IMR-90 (cell line): Measurements from ENCODE around the gene VSNL1. TPM values are rescaled to one million over a fixed set of nuclear protein-coding genes. Genes with fewer than 3 reads are reported as not detected.

Experiments
- ATAC-seq: fragments of 200-7000 bp; cut with Tn5 transposase; 2 replicates; pipeline ENCODE4 v1.9.1; 2020; ENCODE audit warnings: low read depth, mild to moderate bottlenecking, moderate library complexity
- BruUV-seq: library from RNA; stranded (reverse); fragments of 400-500 nt; replicated peaks from 2 replicates; lab custom pipeline; 2021; lab: Mats Ljungman, UMichigan
- CTCF ChIA-PET: fragments of 300-600 bp; formaldehyde crosslinking; extraction: SDS; loops from one replicate; lab custom pipeline; 2021; ENCODE audit warnings: antibody characterized with exemption; lab: Yijun Ruan, JAX
- POLR2A ChIA-PET: fragments of 300-600 bp; sonication (Branson Sonifier 250); formaldehyde crosslinking; loops from one replicate; lab custom pipeline; 2022; ENCODE audit warnings: antibody characterized with exemption; ENCODE audit not compliant: unreplicated experiment; lab: Charles Lee
- DNase-seq: peaks from one replicate; pipeline ENCODE4 v3.0.0; 2013
- H2AFZ ChIP-seq: replicated peaks from 2 replicates; pipeline ENCODE3; 2013; ENCODE audit warnings: low read length, mild to moderate bottlenecking; ENCODE audit not compliant: poor library complexity
- H2AK5ac ChIP-seq: 2 replicates; pipeline ENCODE4 v1.6.1; 2013; ENCODE audit warnings: low read depth, low read length, inconsistent platforms
- H2AK9ac ChIP-seq: replicated peaks from 2 replicates; pipeline ENCODE3; 2013; ENCODE audit warnings: mild to moderate bottlenecking, low read depth, low read length, moderate library complexity; ENCODE audit not compliant: poor library complexity
- H2BK120ac ChIP-seq: 2 replicates; pipeline ENCODE4 v1.6.1; 2013; ENCODE audit warnings: low read depth, low read length, inconsistent platforms
- H2BK15ac ChIP-seq: 3 replicates; pipeline ENCODE4 v1.6.1; 2013; ENCODE audit warnings: low read depth, low read length, inconsistent platforms
- H2BK20ac ChIP-seq: 2 replicates; pipeline ENCODE4 v1.6.1; 2013; ENCODE audit warnings: low read depth, mild to moderate bottlenecking, inconsistent platforms, low read length, moderate library complexity
- H2BK5ac ChIP-seq: 2 replicates; pipeline ENCODE4 v1.6.1; 2013; ENCODE audit warnings: mild to moderate bottlenecking, low read depth, low read length, inconsistent platforms; ENCODE audit not compliant: poor library complexity, severe bottlenecking
- H3K14ac ChIP-seq: replicated peaks from 2 replicates; pipeline ENCODE4 v1.6.1; 2013; ENCODE audit warnings: low read depth, low read length, inconsistent platforms
- H3K18ac ChIP-seq: 2 replicates; pipeline ENCODE4 v1.6.1; 2013; ENCODE audit warnings: low read depth, low read length, control low read depth
- H3K23ac ChIP-seq: 2 replicates; pipeline ENCODE4 v1.6.1; 2013; ENCODE audit warnings: low read depth, low read length, inconsistent platforms
- H3K27ac ChIP-seq: 2 replicates; pipeline ENCODE4 v1.5.1; 2013; ENCODE audit warnings: mild to moderate bottlenecking, control low read depth, low read length; ENCODE audit not compliant: insufficient read depth
- H3K27me3 ChIP-seq: 2 replicates; pipeline ENCODE4 v1.6.1; 2013; ENCODE audit warnings: low read length; ENCODE audit not compliant: control insufficient read depth, insufficient read depth
- H3K36me3 ChIP-seq: 2 replicates; pipeline ENCODE4 v1.6.1; 2013; ENCODE audit warnings: low read length, mixed read lengths; ENCODE audit not compliant: control insufficient read depth, insufficient read depth
- H3K4ac ChIP-seq: 2 replicates; pipeline ENCODE4 v1.6.1; 2013; ENCODE audit warnings: low read depth, low read length, inconsistent platforms
- H3K4me1 ChIP-seq: 2 replicates; pipeline ENCODE4 v1.6.1; 2013; ENCODE audit warnings: low read length, mixed read lengths; ENCODE audit not compliant: control insufficient read depth, insufficient read depth
- H3K4me2 ChIP-seq: 2 replicates; pipeline ENCODE4 v1.6.1; 2013; ENCODE audit warnings: low read depth, mild to moderate bottlenecking, control low read depth, low read length, moderate library complexity
- H3K4me3 ChIP-seq: 2 replicates; pipeline ENCODE4 v1.5.1; 2013; ENCODE audit warnings: low read depth, mild to moderate bottlenecking, control low read depth, low read length, moderate library complexity; ENCODE audit not compliant: insufficient read depth
- H3K56ac ChIP-seq: 2 replicates; pipeline ENCODE4 v1.6.1; 2013; ENCODE audit warnings: low read length, inconsistent platforms; ENCODE audit not compliant: insufficient read depth; ENCODE audit errors: extremely low read depth
- H3K79me1 ChIP-seq, 2 experiments: 2 replicates each; pipeline ENCODE4 v1.6.1; 2013; ENCODE audit warnings: low read length in 2 of 2, inconsistent platforms in 1 of 2, low read depth in 1 of 2
- H3K9ac ChIP-seq: 2 replicates; pipeline ENCODE4 v1.6.1; 2013; ENCODE audit warnings: low read depth, low read length, control low read depth
- H3K9me1 ChIP-seq: 2 replicates; pipeline ENCODE4 v1.6.1; 2013; ENCODE audit warnings: low read length, inconsistent platforms; ENCODE audit not compliant: insufficient read depth
- H3K9me3 ChIP-seq: 2 replicates; pipeline ENCODE4 v1.6.1; 2013; ENCODE audit warnings: low read length; ENCODE audit not compliant: control insufficient read depth, insufficient read depth
- H4K20me1 ChIP-seq: 2 replicates; pipeline ENCODE4 v1.6.1; 2013; ENCODE audit warnings: low read length, inconsistent platforms; ENCODE audit not compliant: insufficient read depth
- H4K5ac ChIP-seq: 2 replicates; pipeline ENCODE4 v1.6.1; 2013; ENCODE audit warnings: mild to moderate bottlenecking, low read depth, low read length, control low read depth
- H4K8ac ChIP-seq, 2 experiments: 2 replicates each; pipeline ENCODE4 v1.6.1; 2013; ENCODE audit warnings: low read depth in 2 of 2, low read length in 2 of 2, control low read depth in 1 of 2, inconsistent platforms in 1 of 2
- H4K91ac ChIP-seq: 2 replicates; pipeline ENCODE4 v1.6.1; 2013; ENCODE audit warnings: low read depth, low read length, inconsistent platforms; ENCODE audit not compliant: insufficient read depth
- MAZ ChIP-seq: IDR thresholded peaks from 2 replicates; pipeline ENCODE4 v1.6.1; 2012; ENCODE audit warnings: low read depth, mild to moderate bottlenecking, low read length, improper control_type of control experiment, moderate library complexity, borderline replicate concordance
- MXI1 ChIP-seq: IDR thresholded peaks from 2 replicates; pipeline ENCODE4 v1.6.1; 2012; ENCODE audit warnings: low read depth, mild to moderate bottlenecking, low read length, moderate library complexity, borderline replicate concordance
- POLR2A ChIP-seq: IDR thresholded peaks from 2 replicates; pipeline ENCODE4 v1.6.1; 2012; ENCODE audit warnings: mild to moderate bottlenecking, low read depth, low read length
- RFX5 ChIP-seq: IDR thresholded peaks from 2 replicates; pipeline ENCODE4 v1.8.0; 2012; ENCODE audit warnings: low read depth, mild to moderate bottlenecking, low read length, moderate library complexity
- WGBS, 2 experiments: methylation state at CpG; one replicate each; pipeline versions ENCODE4 v1.1.5 to v1.1.7; 2013; ENCODE audit warnings: missing lambda C conversion rate in 2 of 2; ENCODE audit not compliant: insufficient read length in 1 of 2; ENCODE audit errors: extremely low coverage in 2 of 2; 5-methylcytosine and 5-hydroxymethylcytosine counted together
- dilution Hi-C: fragments of 300-500 bp; cut with HindIII; formaldehyde crosslinking; loops from one replicate; pipeline ENCODE4 v1.14.3; 2018; ENCODE audit warnings: low sequenced_read_pairs; ENCODE audit not compliant: unreplicated experiment
- in situ Hi-C: fragments of 300-500 bp; cut with MboI; formaldehyde crosslinking; loops from 3 replicates; pipeline ENCODE4 v1.14.3; 2019; ENCODE audit warnings: low sequenced_read_pairs, inconsistent platforms, mixed read lengths
- intact Hi-C: fragments of 100-400 bp; cut with micrococcal nuclease; formaldehyde crosslinking; loops from 2 replicates; pipeline ENCODE4 v1.10.0; 2022
- polyA plus RNA-seq, 3 experiments: library from polyadenylated mRNA; depleted of rRNA; stranded (reverse); fragments of >200 nt; gene quantifications; 2 replicates each; pipeline ENCODE4 v1.2.3, GENCODE V29; 2012; ENCODE audit warnings: low replicate concordance in 1 of 3
- total RNA-seq: library from RNA; depleted of rRNA; stranded (reverse); fragments of >200 nt; gene quantifications from 2 replicates; pipeline ENCODE4 v1.2.3, GENCODE V29; 2012
- TF ChIP-seq, protein P1 (sequence below): fragments of 150-350 bp; IDR thresholded peaks from 2 replicates; pipeline ENCODE4 v1.6.1; 2016; ENCODE audit warnings: low read depth, mild to moderate bottlenecking, low read length, moderate library complexity, borderline replicate concordance

VSNL1 gene
- total and polyA plus RNA-seq, 2 of the 4 experiments (the other 2 are of a cell fraction) = 0.32 to 0.36 TPM

GRCh38 chr2:17579605-17580318, 39.3 kb downstream of the VSNL1 start:
- Histone ChIP-seq H3K18ac (no peak overlapping the region), H3K27ac (no peak overlapping the region), H3K27me3 (no peaks in the 10 kb centered on the region; the same call in 1 of the 2 replicates), H3K9me1 (no peaks in the 10 kb centered on the region), H2AK5ac (no peak overlapping the region), H3K4ac (no peak overlapping the region), H3K14ac (no peak overlapping the region), H4K5ac (no peak overlapping the region), H3K79me1 (no peaks in the 10 kb centered on the region), H3K9me3 (no peaks in the 10 kb centered on the region), H2BK120ac (no peak overlapping the region), H4K20me1 (no peaks in the 10 kb centered on the region), H3K56ac (no peak overlapping the region), H3K23ac (no peak overlapping the region), H2BK20ac (no peak overlapping the region), H3K36me3 (no peaks in the 10 kb centered on the region), H2AFZ (no peak overlapping the region), H3K4me1 (no peaks in the 10 kb centered on the region), H3K4me3 (no peak overlapping the region), H4K8ac (no peak overlapping the region), H3K9ac (no peak overlapping the region), H3K4me2 (no peak overlapping the region), H2AK9ac (no peak overlapping the region), H2BK15ac (no peak overlapping the region), H4K91ac (no peak overlapping the region), H2BK5ac (no peak overlapping the region)
- in situ Hi-C loops = no loop called here
- 100% methylated on average over 1 of the region's 3 CpGs; no CpG with 5 or more reads in 1 of the 2 experiments for WGBS, 2 experiments
- no peak for TF ChIP-seq MAZ
- TF ChIP-seq MXI1 = no peak
- TF ChIP-seq RFX5 = no peak
- no peak for TF ChIP-seq POLR2A
- TF ChIP-seq, protein P1, sequence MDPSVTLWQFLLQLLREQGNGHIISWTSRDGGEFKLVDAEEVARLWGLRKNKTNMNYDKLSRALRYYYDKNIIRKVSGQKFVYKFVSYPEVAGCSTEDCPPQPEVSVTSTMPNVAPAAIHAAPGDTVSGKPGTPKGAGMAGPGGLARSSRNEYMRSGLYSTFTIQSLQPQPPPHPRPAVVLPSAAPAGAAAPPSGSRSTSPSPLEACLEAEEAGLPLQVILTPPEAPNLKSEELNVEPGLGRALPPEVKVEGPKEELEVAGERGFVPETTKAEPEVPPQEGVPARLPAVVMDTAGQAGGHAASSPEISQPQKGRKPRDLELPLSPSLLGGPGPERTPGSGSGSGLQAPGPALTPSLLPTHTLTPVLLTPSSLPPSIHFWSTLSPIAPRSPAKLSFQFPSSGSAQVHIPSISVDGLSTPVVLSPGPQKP = no peak
- ATAC-seq (no peak), DNase-seq (no peak)
- intact Hi-C loops = no loop called here
- ChIA-PET POLR2A (no interaction called here), CTCF (no interaction called here)
- dilution Hi-C loops = no loop called here
- BruUV-seq = no TSS peak
